Left colon (tissue), 2 donors: Measurements from ENCODE around the gene TAF7L. TPM values are rescaled to one million over a fixed set of nuclear protein-coding genes. Genes with fewer than 3 reads are reported as not detected.

Experiments
- ATAC-seq: fragments of 200-7000 bp; cut with Tn5 transposase; one replicate; pipeline ENCODE4 v1.9.1; 2020; ENCODE audit warnings: mild to moderate bottlenecking, moderate library complexity
- DNase-seq, 2 donors: peaks; one replicate each; pipeline ENCODE4 v3.0.0-alpha.2; 2020
- intact Hi-C, 2 donors: fragments of 100-400 bp; cut with DNase I in 1 of 2; cut with micrococcal nuclease in 1 of 2; formaldehyde crosslinking; loops; one replicate each; pipeline versions ENCODE4 v1.11.2 to v1.14.0; 2022; cut with DNase I, micrococcal nuclease
- total RNA-seq, 2 donors: library from RNA; stranded (reverse); fragmentation: NEBNext Ultra II Directional; extraction: Animal tissue kit (Norgen Biotek cat#: 25700); gene quantifications; one replicate each; pipeline ENCODE4 v1.2.1, GENCODE V29; 2021
- donor health status: DM: no; HTN: no; CAD: no.
- donor health status: DM: yes; HTN: yes; CAD: no.

Gene TAF7L
- total RNA-seq, 2 donors from 2014 or later, result 0.20 TPM; not detected in 1

DNA sequence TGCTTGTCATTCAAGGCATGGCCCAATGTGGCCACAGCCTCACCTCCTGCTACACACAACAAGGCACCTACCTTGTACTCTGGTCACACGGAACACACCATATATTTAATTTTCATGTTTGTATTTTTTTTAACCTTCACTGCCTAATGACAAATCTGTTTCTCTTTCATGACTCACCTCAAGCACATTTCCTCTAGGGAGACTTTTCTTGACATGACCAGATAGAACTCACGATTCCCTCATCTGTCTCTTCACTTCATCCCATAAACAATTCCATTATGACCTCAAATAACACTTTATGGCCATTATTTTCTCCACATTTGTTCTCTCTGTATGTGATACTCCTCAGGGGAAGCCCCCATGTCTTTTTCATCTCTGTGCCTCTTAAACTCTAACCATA is 60.5 kb downstream of the TAF7L start:
- DNase-seq, result no peak

DNA sequence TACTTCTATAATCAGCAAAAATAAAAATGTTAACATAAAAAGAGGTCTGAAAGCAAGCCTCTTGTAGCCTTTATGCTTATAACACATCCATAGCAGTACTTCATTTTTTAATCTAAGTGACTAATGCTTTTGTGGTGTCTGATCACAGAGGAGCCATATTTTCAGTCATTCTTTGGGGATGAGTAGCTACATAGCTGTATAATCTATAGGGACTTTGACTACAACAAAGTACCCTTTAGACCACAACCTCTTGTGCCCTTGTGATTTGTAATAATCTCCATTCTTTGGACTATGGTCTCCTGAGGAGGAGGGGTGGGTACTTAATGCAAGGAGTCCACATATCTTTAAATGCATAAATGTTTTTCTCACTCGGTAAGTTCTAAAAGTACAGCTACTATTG is 62.0 kb downstream of the TAF7L start:
- DNase-seq (no peak), ATAC-seq (no peak)
- intact Hi-C loops, result no loop called here

More for the DNA sequence above, 60.5 kb downstream of the TAF7L start:
- no peak for ATAC-seq
- intact Hi-C loops, result no loop called here

DNA sequence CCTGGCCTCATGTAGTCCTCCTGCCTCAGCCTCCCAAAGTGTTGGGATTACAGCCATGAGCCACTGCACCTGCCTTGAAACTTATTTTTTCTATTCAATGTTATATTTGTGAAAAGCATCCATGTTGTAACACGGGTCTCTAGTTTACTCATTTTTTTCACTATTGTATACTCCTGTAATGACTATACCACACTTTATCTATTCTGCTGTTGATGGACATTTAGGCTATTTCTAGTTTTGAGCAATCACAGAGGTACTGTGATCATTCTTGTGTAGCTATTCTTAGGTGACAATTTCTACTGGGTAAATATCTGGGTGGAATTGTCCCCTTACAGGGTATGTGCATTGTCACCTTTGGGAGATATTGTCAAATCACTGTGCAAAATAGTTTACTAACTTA is 67.9 kb downstream of the TAF7L start:
- no peak for ATAC-seq
- intact Hi-C loops, result no loop called here
- no peak for DNase-seq

DNA sequence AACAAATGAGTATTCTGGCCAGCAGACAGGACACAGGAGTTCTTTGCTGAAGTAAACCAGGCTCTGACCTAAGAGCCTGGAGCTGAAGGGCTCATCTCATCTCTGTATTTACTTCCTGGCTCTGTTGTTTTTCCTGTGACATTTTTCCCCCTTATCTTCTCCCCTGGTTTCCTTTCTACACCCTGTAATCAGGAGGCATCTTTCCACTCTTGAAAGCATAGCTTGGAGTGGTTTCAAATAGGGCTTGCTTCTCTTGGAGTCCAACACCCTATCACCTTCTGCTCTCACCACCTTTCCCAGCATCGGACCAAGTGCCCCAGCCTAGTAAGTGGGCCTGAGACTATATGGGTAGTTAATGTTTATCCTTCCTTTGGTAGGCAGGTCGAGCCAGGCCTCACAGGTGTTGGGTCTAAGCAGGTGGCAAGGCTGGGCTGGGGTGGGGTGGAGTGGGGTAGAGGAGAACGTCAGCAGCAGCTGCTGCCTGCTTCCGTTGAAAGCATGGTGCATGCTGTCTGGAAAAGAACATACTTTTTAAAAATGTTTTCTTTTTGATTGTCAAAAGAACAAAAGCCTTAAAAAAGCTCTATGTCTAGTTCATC is 70.4 kb downstream of the TAF7L start:
- ATAC-seq, result peak; percentile 96
- intact Hi-C loops, result no loop called here
- DNase-seq, result peak; percentile 40 to 45

DNA sequence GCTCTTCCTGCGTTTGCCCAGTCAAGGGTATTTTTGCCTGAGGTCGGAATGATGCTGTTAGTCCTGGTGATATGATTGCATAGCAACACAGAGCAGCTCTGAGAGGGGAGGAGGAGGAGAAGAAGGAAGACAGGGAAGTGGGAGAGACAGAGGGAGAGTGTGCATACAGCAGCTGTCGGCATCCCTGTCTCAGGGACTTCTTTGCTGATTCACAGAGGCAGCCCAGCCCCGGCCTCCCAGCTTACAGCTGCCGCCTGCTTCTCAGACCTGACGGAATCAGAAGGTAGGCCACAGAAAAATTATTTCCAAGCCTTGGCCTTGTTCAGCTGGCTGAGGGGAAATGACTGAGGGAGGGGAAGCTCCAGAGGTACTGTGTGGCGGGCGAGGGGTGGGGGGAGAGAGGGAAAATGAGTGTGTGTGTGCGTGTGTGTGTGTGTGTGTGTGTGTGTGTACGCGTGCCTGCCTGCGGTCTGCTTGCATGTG is 71.2 kb downstream of the TAF7L start:
- intact Hi-C loops, result no loop called here
- DNase-seq (no peak), ATAC-seq (no peak)

DNA sequence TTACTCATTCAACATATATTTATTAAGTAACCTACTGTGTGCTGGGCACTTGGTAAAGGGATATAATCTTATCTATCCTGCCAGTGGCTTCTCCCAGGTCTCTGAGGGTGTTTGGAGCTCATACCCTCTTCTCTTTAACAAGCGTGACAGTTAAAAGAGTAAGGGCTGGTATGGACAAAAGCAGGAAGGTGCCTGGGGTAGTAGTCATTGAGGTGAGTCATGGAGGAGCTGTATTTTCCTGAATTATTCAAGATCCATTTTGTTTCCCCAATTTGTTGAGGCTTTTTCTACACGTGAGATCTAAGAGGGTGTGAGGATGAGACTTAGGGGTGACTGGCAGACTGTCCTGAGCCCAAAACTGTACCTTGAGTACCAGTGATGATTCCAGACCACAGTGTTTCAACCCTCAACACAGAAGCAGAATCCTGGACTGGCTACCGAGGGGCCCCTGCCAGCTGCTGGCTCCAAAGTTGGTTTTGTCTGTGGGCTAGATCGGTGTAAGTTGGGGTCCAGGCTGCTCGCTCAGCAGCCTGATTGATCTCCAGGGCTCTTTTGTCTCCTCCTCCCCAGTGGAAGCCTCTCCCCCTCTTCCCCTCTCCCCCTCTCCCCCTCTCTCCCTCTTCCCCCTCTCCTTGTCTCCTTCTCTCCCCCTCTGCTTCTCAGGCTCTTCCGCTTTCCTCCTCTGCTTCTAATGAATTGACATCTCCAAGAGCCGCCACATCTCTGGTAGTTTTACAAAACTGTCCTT is 71.8 kb downstream of the TAF7L start, which contains the start of gene DRP2:
DRP2 (plus strand) TSS at position 671 of the 748 bp plus-strand sequence. CDS start 11,862 bp downstream, outside the sequence.
- no peak for DNase-seq
- no peak for ATAC-seq
- intact Hi-C loops, result no loop called here

Other genes with a start within 250 kb of the TAF7L start
- 10 to 100 TPM; 22.8 to 29.9 TPM for gene TRMT2B, start 239.2 kb downstream of the TAF7L start, total RNA-seq
- 1 to 10 TPM in 1 of 2 donors, under 1 TPM in 1; 0.76 to 3.9 TPM for gene TMEM35A, start 212.5 kb downstream of the TAF7L start, total RNA-seq
- 1 to 10 TPM; 2.0 to 5.6 TPM for gene CENPI, start 193.1 kb downstream of the TAF7L start, total RNA-seq
- gene DRP2, start 71.5 kb downstream of the TAF7L start, total RNA-seq, result under 1 TPM; 0.21 to 0.73 TPM
- gene TIMM8A, start 57.4 kb upstream of the TAF7L start, total RNA-seq, result 10 to 100 TPM; 13.0 to 16.9 TPM
- gene BTK, start 94.9 kb upstream of the TAF7L start, total RNA-seq, result 1 to 10 TPM; 1.7 to 5.4 TPM
- gene RPL36A, start 99.7 kb upstream of the TAF7L start, total RNA-seq, result 100 to 1,000 TPM; 136 to 165 TPM
- gene GLA, start 116.6 kb upstream of the TAF7L start, total RNA-seq, result 10 to 100 TPM; 16.9 to 20.2 TPM
- gene HNRNPH2, start 116.9 kb upstream of the TAF7L start, total RNA-seq, result 10 to 100 TPM; 57.7 to 61.3 TPM
- 10 to 100 TPM in 1 of 2 donors, 1 to 10 TPM in 1; 6.9 to 10.1 TPM for gene ARMCX4, start 194.1 kb upstream of the TAF7L start, total RNA-seq